GM21825 (cell line): ENCODE results near the gene DDTL.
"Not testable (repeated sequence)": the region's sequence is repeated elsewhere in the genome, so short reads cannot be mapped to it uniquely, and the experiment has no call there.

Experiments used
- ATAC-seq: cut with Tn5 transposase; IDR thresholded peaks from one replicate; pipeline ENCODE4 v1.9.1; 2021; ENCODE audit warnings: mild to moderate bottlenecking, moderate library complexity; ENCODE audit not compliant: unreplicated experiment

DDTL gene

GRCh38 chr22:23969071-23969470 is 2.4 kb downstream of the DDTL start:
- no peak for ATAC-seq

- no peak for ATAC-seq
Observed at GRCh38 chr22:23970201-23970641, 3.5 kb downstream of the DDTL start.

- no peak for ATAC-seq
Observed at GRCh38 chr22:23970816-23971486, 4.3 kb downstream of the DDTL start.

- ATAC-seq: not testable (repeated sequence)
Observed at GRCh38 chr22:23971927-23972326, 5.2 kb downstream of the DDTL start.

- peak; percentile 85 for ATAC-seq
Observed at GRCh38 chr22:23974345-23974744, 7.7 kb downstream of the DDTL start, which contains the start of gene DDT. Gene DDT (minus strand): TSS chr22:23974441. CDS start chr22:23974414, 27 bp downstream.

- ATAC-seq: peak; percentile 27
Observed at GRCh38 chr22:23974836-23975352, 8.2 kb downstream of the DDTL start.

- not testable (repeated sequence) for ATAC-seq
Observed at GRCh38 chr22:23977304-23977703, 10.6 kb downstream of the DDTL start.

GRCh38 chr22:23979557-23980240 is 13.0 kb downstream of the DDTL start, which contains the start of gene GSTT2:
Gene GSTT2 (plus strand): TSS chr22:23980134.
- ATAC-seq: not testable (repeated sequence)

- not testable (repeated sequence) for ATAC-seq
Observed at GRCh38 chr22:23980567-23980966, 13.9 kb downstream of the DDTL start.

- ATAC-seq: no peak
Observed at GRCh38 chr22:23984430-23984829, 17.7 kb downstream of the DDTL start.

- not testable (repeated sequence) for ATAC-seq
Observed at GRCh38 chr22:23986089-23986488, 19.4 kb downstream of the DDTL start.

- not testable (repeated sequence) for ATAC-seq
Observed at GRCh38 chr22:23986538-23987178, 20.0 kb downstream of the DDTL start.

GRCh38 chr22:23989583-23990244 is 23.0 kb downstream of the DDTL start:
- ATAC-seq: not testable (repeated sequence)

- ATAC-seq: not testable (repeated sequence)
Observed at GRCh38 chr22:23993080-23993479, 26.4 kb downstream of the DDTL start.

- not testable (repeated sequence) for ATAC-seq
Observed at GRCh38 chr22:23993581-23994177, 27.0 kb downstream of the DDTL start.

GRCh38 chr22:23997092-23997491 is 30.4 kb downstream of the DDTL start:
- ATAC-seq: no peak

- ATAC-seq: not testable (repeated sequence)
Observed at GRCh38 chr22:23999779-24000178, 33.1 kb downstream of the DDTL start.

- ATAC-seq: no peak
Observed at GRCh38 chr22:24001314-24001713, 34.6 kb downstream of the DDTL start.

GRCh38 chr22:24002272-24002671 is 35.6 kb downstream of the DDTL start:
- ATAC-seq: no peak

GRCh38 chr22:24002851-24003250 is 36.2 kb downstream of the DDTL start:
- no peak for ATAC-seq
